K562 (cell line): ENCODE data around the gene NXF1. TPM values are rescaled to one million over a fixed set of nuclear protein-coding genes. Genes with fewer than 3 reads are reported as not detected.

ENCODE experiments used
- ESRRB ChIP-seq: fragments of 250-450 bp; sonication (Bioruptor Pico); IDR thresholded peaks from 2 replicates; pipeline ENCODE4 v1.5.0; 2020; ENCODE audit warnings: mild to moderate bottlenecking, moderate library complexity, borderline replicate concordance
- ETV6 ChIP-seq, 3 experiments: fragments of 150-350 bp in 1 of 3; sonication (generic) in 1 of 3; formaldehyde crosslinking in 1 of 3; IDR thresholded peaks; 2 replicates each; pipeline versions ENCODE4 v1.6.1 to v1.8.0; 2014 to 2022; ENCODE audit warnings: borderline replicate concordance in 2 of 3, low read depth in 2 of 3, antibody characterized with exemption in 1 of 3, low read length in 1 of 3, mild to moderate bottlenecking in 1 of 3, missing genetic modification reagents in 1 of 3
- GATA2 ChIP-seq: sonication (generic); formaldehyde crosslinking; IDR thresholded peaks from 2 replicates; pipeline ENCODE4 v1.4.0; 2020; ENCODE audit warnings: mild to moderate bottlenecking, missing genetic modification reagents
- JUND ChIP-seq, 2 experiments: IDR thresholded peaks; 2 replicates in 1 of 2; 3 replicates in 1 of 2; pipeline ENCODE4 v1.6.1; 2011; ENCODE audit warnings: borderline replicate concordance in 2 of 2, low read depth in 2 of 2, low read length in 2 of 2, improper control_type of control experiment in 1 of 2, missing biosample characterization in 1 of 2, missing genetic modification characterization in 1 of 2, missing genetic modification reagents in 1 of 2
- KLF10 ChIP-seq: fragments of 250-450 bp; sonication (Bioruptor Pico); IDR thresholded peaks from 2 replicates; pipeline ENCODE4 v1.6.1; 2021; ENCODE audit warnings: matching md5 sums
- MTA3 ChIP-seq: fragments of 450-650 bp; formaldehyde crosslinking; IDR thresholded peaks from 2 replicates; pipeline ENCODE4 v1.6.1; 2017; ENCODE audit warnings: mild to moderate bottlenecking, borderline replicate concordance
- NR2C2 ChIP-seq, 2 experiments: fragments of 200-800 bp in 1 of 2; sonication (Bioruptor generic) in 1 of 2; sonication (generic) in 1 of 2; formaldehyde crosslinking in 1 of 2; IDR thresholded peaks; 2 replicates each; pipeline versions ENCODE4 v1.6.1 to v1.8.0; 2016 to 2022; ENCODE audit warnings: mild to moderate bottlenecking in 1 of 2, missing compliant biosample characterization in 1 of 2, missing genetic modification characterization in 1 of 2, missing genetic modification reagents in 1 of 2
- PML ChIP-seq: IDR thresholded peaks from 2 replicates; pipeline ENCODE4 v1.6.1; 2012; ENCODE audit warnings: low read length, inconsistent platforms
- PTRF ChIP-seq: fragments of 450-650 bp; IDR thresholded peaks from 2 replicates; pipeline ENCODE4 v1.6.1; 2016; ENCODE audit warnings: mild to moderate bottlenecking, missing genetic modification characterization, missing compliant biosample characterization
- RB1 ChIP-seq: fragments of 450-650 bp; IDR thresholded peaks from 2 replicates; pipeline ENCODE4 v1.6.1; 2017; ENCODE audit warnings: low read depth, mild to moderate bottlenecking
- RBBP5 ChIP-seq: fragments of 200-600 bp; sonication (generic); IDR thresholded peaks from 2 replicates; pipeline ENCODE4 v1.6.1; 2012; ENCODE audit warnings: borderline replicate concordance, mild to moderate bottlenecking, low read length, control low read depth, inconsistent platforms; ENCODE audit not compliant: insufficient read depth, poor library complexity, severe bottlenecking
- RBM39 ChIP-seq: fragments of 200-400 bp; formaldehyde crosslinking; optimal IDR thresholded peaks from 2 replicates; pipeline ENCODE3; 2018; ENCODE audit warnings: low read depth, low read length
- SETDB1 ChIP-seq: IDR thresholded peaks from one replicate; pipeline ENCODE4 v1.6.1; 2012; ENCODE audit warnings: low read length, control low read depth, inconsistent platforms
- SUPT5H ChIP-seq: fragments of 450-650 bp; IDR thresholded peaks from 2 replicates; pipeline ENCODE4 v1.6.1; 2016
- ZFX ChIP-seq: sonication (generic); formaldehyde crosslinking; IDR thresholded peaks from 2 replicates; pipeline ENCODE4 v1.8.0; 2022; ENCODE audit warnings: mild to moderate bottlenecking, missing genetic modification reagents, moderate library complexity
- ZNF140 ChIP-seq: fragments of 250-450 bp; sonication (Bioruptor Pico); IDR thresholded peaks from 2 replicates; pipeline ENCODE4 v1.8.0; 2021; ENCODE audit warnings: moderate library complexity, mild to moderate bottlenecking, inconsistent platforms
- ZNF217 ChIP-seq: sonication (generic); formaldehyde crosslinking; IDR thresholded peaks from 2 replicates; pipeline ENCODE4 v1.8.0; 2022; ENCODE audit warnings: mild to moderate bottlenecking, missing genetic modification reagents
- ZNF232 ChIP-seq: sonication (generic); formaldehyde crosslinking; IDR thresholded peaks from 2 replicates; pipeline ENCODE4 v1.8.0; 2022; ENCODE audit warnings: mild to moderate bottlenecking, missing genetic modification reagents
- ZNF785 ChIP-seq: fragments of 250-450 bp; sonication (Bioruptor Pico); IDR thresholded peaks from 2 replicates; pipeline ENCODE4 v1.4.0; 2020; ENCODE audit warnings: mild to moderate bottlenecking
- polyA plus RNA-seq, 8 experiments: library from polyadenylated mRNA; depleted of rRNA in 4 of 8; stranded (reverse) in 5 of 8; unstranded in 3 of 8; fragments of >200 nt; fragmentation: Nextera tagmentation in 2 of 8; fragmentation: Illumina TruSeq in 1 of 8; extraction: Ambion mirVana in 2 of 8; extraction: Trizol in 1 of 8; gene quantifications; 2 replicates each; pipeline versions ENCODE4 v1.2.1 to v1.2.3, GENCODE V29; 2011 to 2014; ENCODE audit warnings: inconsistent platforms in 1 of 8, missing spikeins in 1 of 8
- total RNA-seq, 7 experiments: library from RNA; depleted of rRNA in 6 of 7; stranded (reverse); fragments of >200 nt in 6 of 7; fragmentation: Illumina TruSeq in 2 of 7; extraction: Trizol in 2 of 7; gene quantifications; 2 replicates each; pipeline versions ENCODE4 v1.2.1 to v1.2.3, GENCODE V29; 2011 to 2021; ENCODE audit warnings: low replicate concordance in 1 of 7
- TF ChIP-seq, protein P1 (sequence below): fragments of 450-650 bp; formaldehyde crosslinking; IDR thresholded peaks from 2 replicates; pipeline ENCODE4 v1.4.0; 2020; ENCODE audit warnings: mild to moderate bottlenecking, moderate library complexity
- TF ChIP-seq, protein P2 (sequence below): fragments of 250-450 bp; sonication (Bioruptor Pico); IDR thresholded peaks from 2 replicates; pipeline ENCODE4 v1.8.0; 2021; ENCODE audit warnings: moderate library complexity, mild to moderate bottlenecking, inconsistent platforms
- TF ChIP-seq, protein P3 (sequence below): fragments of 200-400 bp; formaldehyde crosslinking; IDR thresholded peaks from 2 replicates; pipeline ENCODE4 v1.6.1; 2017; ENCODE audit warnings: mild to moderate bottlenecking, low read depth, low read length, moderate library complexity
- TF ChIP-seq, protein P4 (sequence below): fragments of 250-450 bp; sonication (Bioruptor Pico); IDR thresholded peaks from 2 replicates; pipeline ENCODE4 v1.8.0; 2021; ENCODE audit warnings: borderline replicate concordance, mild to moderate bottlenecking, moderate library complexity; ENCODE audit not compliant: poor library complexity, severe bottlenecking

NXF1 gene
- total and polyA plus RNA-seq, 9 of the 15 experiments (the other 6 are each of a cell fraction or from before 2014, with no cell fraction given), result 18.1 to 98.3 (median 35.8) TPM

DNA sequence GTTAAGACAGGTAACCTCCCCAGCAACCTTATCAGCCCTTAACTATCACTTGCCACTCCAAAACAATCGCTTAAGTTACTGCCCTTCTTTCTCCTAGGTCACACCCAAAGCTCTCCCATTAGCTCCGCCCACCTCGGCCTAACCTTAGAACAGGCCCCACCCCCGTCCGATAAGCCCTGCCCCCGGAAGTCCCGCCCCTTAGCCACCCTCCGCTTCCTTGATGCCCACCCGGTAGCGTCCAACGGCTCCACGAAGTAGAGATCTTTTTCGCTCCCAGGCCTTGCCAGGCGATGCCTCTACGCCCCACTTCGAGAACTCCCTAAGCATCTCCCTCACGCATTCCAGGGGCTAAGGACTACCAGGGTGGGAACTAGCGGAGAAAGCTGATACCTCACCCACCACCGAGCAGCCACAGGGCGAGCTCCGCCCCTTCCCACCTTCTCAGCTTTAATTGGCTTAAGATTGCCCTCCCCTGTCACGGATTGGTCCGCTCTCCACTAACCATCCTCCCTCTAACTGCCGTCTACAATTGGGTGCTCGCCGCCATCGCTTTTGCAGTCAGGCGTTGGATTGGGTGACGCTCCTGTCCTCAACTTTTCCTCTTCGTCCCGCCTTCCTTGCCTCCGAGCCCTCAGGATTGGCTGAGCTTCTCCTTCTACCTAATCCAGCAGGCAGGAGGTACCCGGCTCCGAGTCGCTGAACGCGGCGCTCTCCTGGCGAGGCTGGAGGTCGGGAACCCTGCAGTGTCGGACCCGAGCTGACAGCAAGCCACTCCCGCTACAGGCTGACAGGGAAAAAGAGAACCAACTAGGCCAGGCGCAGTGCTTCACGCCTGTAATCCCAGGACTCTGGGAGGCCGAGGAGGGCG lies 51.3 kb downstream of the NXF1 start, which contains the start of gene ZBTB3 (continued):
- TF ChIP-seq GATA2 (CRISPR knock-in tag) (no peak), ZNF232 (CRISPR knock-in tag) (no peak), MTA3 (peak; percentile 82; the same call in 1 of the 2 replicates), KLF10 (CRISPR knock-in tag) (no peak), RBM39 (no peak), SETDB1 (no peak), ESRRB (no peak), ZNF140 (CRISPR knock-in tag) (no peak), RB1 (no peak), RBBP5 (peak; percentile 87), ZNF217 (CRISPR knock-in tag) (no peak), ZFX (CRISPR knock-in tag) (peak; percentile 73), JUND (IDR thresholded peaks at IDR 0.05; ENCODE audit: borderline replicate concordance, low read depth, low read length) (no peak), JUND (tag; IDR thresholded peaks at IDR 0.05; ENCODE audit: borderline replicate concordance, low read depth, low read length) (no peak), SUPT5H (peak; percentile 99), ZNF785 (CRISPR knock-in tag) (no peak), PTRF (no peak), PML (peak; percentile 92), NR2C2 (CRISPR knock-in tag; IDR thresholded peaks at IDR 0.05) (no peak), NR2C2 (tag; IDR thresholded peaks at IDR 0.05) (peak; percentile 82), ETV6 (IDR thresholded peaks at IDR 0.05; ENCODE audit: borderline replicate concordance in 1 of 2, low read depth in 2 of 2, low read length in 1 of 2) (no peak), ETV6 (CRISPR knock-in tag; IDR thresholded peaks at IDR 0.05; ENCODE audit: borderline replicate concordance) (no peak)
- TF ChIP-seq, protein P1, sequence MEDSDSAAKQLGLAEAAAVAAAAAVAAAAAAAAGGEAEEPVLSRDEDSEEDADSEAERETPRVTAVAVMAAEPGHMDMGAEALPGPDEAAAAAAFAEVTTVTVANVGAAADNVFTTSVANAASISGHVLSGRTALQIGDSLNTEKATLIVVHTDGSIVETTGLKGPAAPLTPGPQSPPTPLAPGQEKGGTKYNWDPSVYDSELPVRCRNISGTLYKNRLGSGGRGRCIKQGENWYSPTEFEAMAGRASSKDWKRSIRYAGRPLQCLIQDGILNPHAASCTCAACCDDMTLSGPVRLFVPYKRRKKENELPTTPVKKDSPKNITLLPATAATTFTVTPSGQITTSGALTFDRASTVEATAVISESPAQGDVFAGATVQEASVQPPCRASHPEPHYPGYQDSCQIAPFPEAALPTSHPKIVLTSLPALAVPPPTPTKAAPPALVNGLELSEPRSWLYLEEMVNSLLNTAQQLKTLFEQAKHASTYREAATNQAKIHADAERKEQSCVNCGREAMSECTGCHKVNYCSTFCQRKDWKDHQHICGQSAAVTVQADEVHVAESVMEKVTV, result no peak
- TF ChIP-seq, protein P2, sequence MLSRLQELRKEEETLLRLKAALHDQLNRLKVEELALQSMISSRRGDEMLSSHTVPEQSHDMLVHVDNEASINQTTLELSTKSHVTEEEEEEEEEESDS (CRISPR knock-in tag), result no peak
- TF ChIP-seq, protein P3, sequence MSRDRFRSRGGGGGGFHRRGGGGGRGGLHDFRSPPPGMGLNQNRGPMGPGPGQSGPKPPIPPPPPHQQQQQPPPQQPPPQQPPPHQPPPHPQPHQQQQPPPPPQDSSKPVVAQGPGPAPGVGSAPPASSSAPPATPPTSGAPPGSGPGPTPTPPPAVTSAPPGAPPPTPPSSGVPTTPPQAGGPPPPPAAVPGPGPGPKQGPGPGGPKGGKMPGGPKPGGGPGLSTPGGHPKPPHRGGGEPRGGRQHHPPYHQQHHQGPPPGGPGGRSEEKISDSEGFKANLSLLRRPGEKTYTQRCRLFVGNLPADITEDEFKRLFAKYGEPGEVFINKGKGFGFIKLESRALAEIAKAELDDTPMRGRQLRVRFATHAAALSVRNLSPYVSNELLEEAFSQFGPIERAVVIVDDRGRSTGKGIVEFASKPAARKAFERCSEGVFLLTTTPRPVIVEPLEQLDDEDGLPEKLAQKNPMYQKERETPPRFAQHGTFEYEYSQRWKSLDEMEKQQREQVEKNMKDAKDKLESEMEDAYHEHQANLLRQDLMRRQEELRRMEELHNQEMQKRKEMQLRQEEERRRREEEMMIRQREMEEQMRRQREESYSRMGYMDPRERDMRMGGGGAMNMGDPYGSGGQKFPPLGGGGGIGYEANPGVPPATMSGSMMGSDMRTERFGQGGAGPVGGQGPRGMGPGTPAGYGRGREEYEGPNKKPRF, result no peak
- TF ChIP-seq, protein P4, sequence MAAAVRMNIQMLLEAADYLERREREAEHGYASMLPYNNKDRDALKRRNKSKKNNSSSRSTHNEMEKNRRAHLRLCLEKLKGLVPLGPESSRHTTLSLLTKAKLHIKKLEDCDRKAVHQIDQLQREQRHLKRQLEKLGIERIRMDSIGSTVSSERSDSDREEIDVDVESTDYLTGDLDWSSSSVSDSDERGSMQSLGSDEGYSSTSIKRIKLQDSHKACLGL (CRISPR knock-in tag), result no peak
